ENCODE results near the gene NOTCH2.

DNA sequence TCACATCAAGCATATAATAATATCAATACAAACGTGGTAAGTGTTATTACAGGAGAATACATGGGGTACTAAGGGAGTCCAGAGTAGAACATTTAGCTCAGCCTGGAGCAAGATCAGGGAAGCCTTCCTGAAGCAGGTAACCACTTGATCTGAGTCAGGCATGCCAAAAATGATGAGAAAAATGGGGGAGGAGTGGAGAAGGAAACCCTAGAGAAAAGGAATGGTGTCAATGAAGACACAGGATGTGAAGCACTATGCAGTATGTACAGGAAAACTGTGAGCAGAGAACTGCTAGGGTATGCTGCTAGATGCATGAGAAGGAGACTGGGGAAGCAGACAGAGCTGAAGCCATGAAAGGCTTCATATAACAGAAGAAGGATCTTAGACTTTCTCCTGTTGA lies 84.7 kb downstream of the NOTCH2 start:
- TF ChIP-seq, protein P1, sequence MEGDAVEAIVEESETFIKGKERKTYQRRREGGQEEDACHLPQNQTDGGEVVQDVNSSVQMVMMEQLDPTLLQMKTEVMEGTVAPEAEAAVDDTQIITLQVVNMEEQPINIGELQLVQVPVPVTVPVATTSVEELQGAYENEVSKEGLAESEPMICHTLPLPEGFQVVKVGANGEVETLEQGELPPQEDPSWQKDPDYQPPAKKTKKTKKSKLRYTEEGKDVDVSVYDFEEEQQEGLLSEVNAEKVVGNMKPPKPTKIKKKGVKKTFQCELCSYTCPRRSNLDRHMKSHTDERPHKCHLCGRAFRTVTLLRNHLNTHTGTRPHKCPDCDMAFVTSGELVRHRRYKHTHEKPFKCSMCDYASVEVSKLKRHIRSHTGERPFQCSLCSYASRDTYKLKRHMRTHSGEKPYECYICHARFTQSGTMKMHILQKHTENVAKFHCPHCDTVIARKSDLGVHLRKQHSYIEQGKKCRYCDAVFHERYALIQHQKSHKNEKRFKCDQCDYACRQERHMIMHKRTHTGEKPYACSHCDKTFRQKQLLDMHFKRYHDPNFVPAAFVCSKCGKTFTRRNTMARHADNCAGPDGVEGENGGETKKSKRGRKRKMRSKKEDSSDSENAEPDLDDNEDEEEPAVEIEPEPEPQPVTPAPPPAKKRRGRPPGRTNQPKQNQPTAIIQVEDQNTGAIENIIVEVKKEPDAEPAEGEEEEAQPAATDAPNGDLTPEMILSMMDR (IDR thresholded peaks at IDR 0.05), result no peak
- TF ChIP-seq POLR2AphosphoS5 (IDR thresholded peaks at IDR 0.05), result no peak
- TF ChIP-seq EP300 (IDR thresholded peaks at IDR 0.05), result no peak
